K562 (cell line): Measurements from ENCODE around the gene SMARCB1. TPM values are rescaled to one million over a fixed set of nuclear protein-coding genes. Genes with fewer than 3 reads are reported as not detected.

ENCODE experiments used
- ATAC-seq: fragments of 200-7000 bp; cut with Tn5 transposase; 3 replicates; pipeline ENCODE4 v1.9.1; 2020; ENCODE audit warnings: moderate library complexity
- BruUV-seq: library from RNA; stranded (reverse); fragments of 400-500 nt; replicated peaks from 2 replicates; lab custom pipeline; 2021; lab: Mats Ljungman, UMichigan
- CTCF ChIA-PET: fragments of 300-600 bp; formaldehyde crosslinking; extraction: SDS; loops from one replicate; lab custom pipeline; 2021; ENCODE audit warnings: low intra/inter-chr PET ratio; lab: Yijun Ruan, JAX
- POLR2A ChIA-PET: fragments of 300-600, 350-650 bp; sonication (Branson Sonifier 250); formaldehyde crosslinking; extraction: SDS; loops from one replicate; lab custom pipeline; 2021; ENCODE audit warnings: antibody characterized with exemption, inconsistent platforms; lab: Yijun Ruan, JAX
- DNase-seq, 4 experiments: peaks; one replicate each; pipeline versions ENCODE4 v3.0.0 to v3.0.0-alpha.2; 2011 to 2018; ENCODE audit warnings: low spot score in 3 of 4, mixed read lengths in 3 of 4; ENCODE audit errors: extremely low read depth in 1 of 4
- FAIRE-seq: peaks from 2 replicates; lab custom pipeline; 2011; peaks lifted over from hg19 to GRCh38; lab: Jason Lieb, UNC
- H2AFZ ChIP-seq: 2 replicates; pipeline ENCODE4 v1.6.0; 2011; ENCODE audit warnings: low read depth, low read length, control low read depth, inconsistent platforms
- H3K27ac ChIP-seq: fragments of 200-600 bp; 3 replicates; pipeline ENCODE4 v1.8.0; 2011; ENCODE audit warnings: low read depth, mild to moderate bottlenecking, control low read depth, inconsistent platforms, low read length, moderate library complexity, mixed read lengths; ENCODE audit errors: extremely low read depth
- H3K27me3 ChIP-seq, 2 experiments: fragments of 300-600 bp in 1 of 2; 2 replicates in 1 of 2; 3 replicates in 1 of 2; pipeline versions ENCODE4 v1.6.0 to v1.8.0; 2011; ENCODE audit warnings: inconsistent platforms in 2 of 2, low read length in 2 of 2, mild to moderate bottlenecking in 1 of 2, mixed read lengths in 1 of 2, moderate library complexity in 1 of 2; ENCODE audit not compliant: control insufficient read depth in 2 of 2, insufficient read depth in 2 of 2
- H3K36me3 ChIP-seq: fragments of 300-600 bp; 3 replicates; pipeline ENCODE4 v1.8.0; 2011; ENCODE audit warnings: mild to moderate bottlenecking, low read length, inconsistent platforms; ENCODE audit not compliant: control insufficient read depth, insufficient read depth
- H3K4me1 ChIP-seq, 2 experiments: fragments of 200-600 bp in 1 of 2; replicated peaks in 1 of 2; 2 replicates in 1 of 2; 3 replicates in 1 of 2; pipeline versions ENCODE4 v1.5.1 to v1.8.0; 2011; ENCODE audit warnings: inconsistent platforms in 2 of 2, low read length in 2 of 2, mild to moderate bottlenecking in 1 of 2, mixed read lengths in 1 of 2, moderate library complexity in 1 of 2; ENCODE audit not compliant: control insufficient read depth in 2 of 2, insufficient read depth in 2 of 2
- H3K4me2 ChIP-seq: 2 replicates; pipeline ENCODE4 v1.6.1; 2011; ENCODE audit warnings: low read length, control low read depth, inconsistent platforms, mixed read lengths; ENCODE audit not compliant: insufficient read depth
- H3K4me3 ChIP-seq: fragments of 200-600 bp; sonication (generic), shearing (Covaris generic); 2 replicates; pipeline ENCODE4 v1.5.1; 2016; ENCODE audit warnings: control low read depth, inconsistent platforms
- H3K79me2 ChIP-seq: fragments of 200-600 bp; 3 replicates; pipeline ENCODE4 v1.8.0; 2011; ENCODE audit warnings: low read length, inconsistent platforms; ENCODE audit not compliant: control insufficient read depth, insufficient read depth
- H3K9ac ChIP-seq, 2 experiments: 2 replicates each; pipeline versions ENCODE4 v1.6.0 to v1.6.1; 2011; ENCODE audit warnings: low read depth in 2 of 2, low read length in 2 of 2, control low read depth in 1 of 2, inconsistent platforms in 1 of 2, mild to moderate bottlenecking in 1 of 2, mixed read lengths in 1 of 2; ENCODE audit not compliant: insufficient read depth in 1 of 2
- H3K9me1 ChIP-seq: one replicate; pipeline ENCODE4 v1.6.0; 2011; ENCODE audit warnings: inconsistent platforms, mild to moderate bottlenecking, low read length, moderate library complexity; ENCODE audit not compliant: control insufficient read depth, insufficient read depth
- H3K9me3 ChIP-seq: replicated peaks from 2 replicates; pipeline ENCODE4 v1.5.1; 2011; ENCODE audit warnings: low read depth, low read length, inconsistent platforms; ENCODE audit not compliant: control insufficient read depth, insufficient read depth
- H4K20me1 ChIP-seq: replicated peaks from 2 replicates; pipeline ENCODE4 v1.6.1; 2011; ENCODE audit warnings: low read length, inconsistent platforms, mixed read lengths; ENCODE audit not compliant: control insufficient read depth, insufficient read depth
- BCLAF1 ChIP-seq, 2 experiments: fragments of 450-650 bp in 1 of 2; IDR thresholded peaks; 2 replicates each; pipeline ENCODE4 v1.6.1; 2011 to 2017; ENCODE audit warnings: low read depth in 2 of 2, antibody characterized with exemption in 1 of 2, borderline replicate concordance in 1 of 2, low read length in 1 of 2, mild to moderate bottlenecking in 1 of 2, mixed read lengths in 1 of 2; ENCODE audit not compliant: control insufficient read depth in 1 of 2
- BRD4 ChIP-seq: fragments of 200-600 bp; sonication (generic); IDR thresholded peaks from 2 replicates; pipeline ENCODE4 v1.6.1; 2017; ENCODE audit warnings: inconsistent platforms
- CEBPZ ChIP-seq: fragments of 150-350 bp; IDR thresholded peaks from 2 replicates; pipeline ENCODE4 v1.6.1; 2014; ENCODE audit warnings: low read depth, mild to moderate bottlenecking, low read length, borderline replicate concordance
- FOXA3 ChIP-seq, 2 experiments: fragments of 450-650 bp in 1 of 2; sonication (generic) in 1 of 2; formaldehyde crosslinking; IDR thresholded peaks in 1 of 2; conservative IDR thresholded peaks in 1 of 2; 2 replicates each; pipeline versions ENCODE4 v1.4.0 to v1.8.0; 2020 to 2022; ENCODE audit warnings: mild to moderate bottlenecking in 2 of 2, missing genetic modification reagents in 1 of 2
- HBP1 ChIP-seq: fragments of 450-650 bp; formaldehyde crosslinking; IDR thresholded peaks from 2 replicates; pipeline ENCODE4 v1.4.0; 2022; ENCODE audit warnings: missing genetic modification characterization
- NR2C1 ChIP-seq, 2 experiments: fragments of 450-650 bp; IDR thresholded peaks; 2 replicates each; pipeline ENCODE4 v1.6.1; 2017; ENCODE audit warnings: mild to moderate bottlenecking in 2 of 2, antibody characterized with exemption in 1 of 2, inconsistent platforms in 1 of 2, missing compliant biosample characterization in 1 of 2, missing genetic modification characterization in 1 of 2
- WGBS: fragments of 100-300 bp; shearing (Covaris generic); methylation state at CpG from one replicate; pipeline ENCODE4 v1.1.6; 2016; ENCODE audit warnings: low coverage, mixed read lengths; ENCODE audit not compliant: insufficient coverage; ENCODE audit errors: missing lambda C conversion rate; 5-methylcytosine and 5-hydroxymethylcytosine counted together
- in situ Hi-C: fragments of 300-500 bp; cut with MboI; formaldehyde crosslinking; loops from 4 replicates; pipeline ENCODE4 v1.15.0; 2018; ENCODE audit warnings: inconsistent platforms, mixed read lengths
- intact Hi-C: fragments of 100-400 bp; cut with micrococcal nuclease; formaldehyde crosslinking; loops from 2 replicates; pipeline ENCODE4 v1.14.2; 2022
- polyA plus RNA-seq, 8 experiments: library from polyadenylated mRNA; depleted of rRNA in 4 of 8; stranded (reverse) in 5 of 8; unstranded in 3 of 8; fragments of >200 nt; fragmentation: Nextera tagmentation in 2 of 8; fragmentation: Illumina TruSeq in 1 of 8; extraction: Ambion mirVana in 2 of 8; extraction: Trizol in 1 of 8; gene quantifications; 2 replicates each; pipeline versions ENCODE4 v1.2.1 to v1.2.3, GENCODE V29; 2011 to 2014; ENCODE audit warnings: inconsistent platforms in 1 of 8, missing spikeins in 1 of 8
- total RNA-seq, 7 experiments: library from RNA; depleted of rRNA in 6 of 7; stranded (reverse); fragments of >200 nt in 6 of 7; fragmentation: Illumina TruSeq in 2 of 7; extraction: Trizol in 2 of 7; gene quantifications; 2 replicates each; pipeline versions ENCODE4 v1.2.1 to v1.2.3, GENCODE V29; 2011 to 2021; ENCODE audit warnings: low replicate concordance in 1 of 7

The SMARCB1 gene
- total and polyA plus RNA-seq, 9 of the 15 experiments (the other 6 are each of a cell fraction or from before 2014, with no cell fraction given) = 1.2 to 113 (median 65.4) TPM

GRCh38 chr22:23829845-23830372 is 43.1 kb downstream of the SMARCB1 start:
- no peak overlapping the region for H3K9ac ChIP-seq

More at GRCh38 chr22:23829845-23830372, 43.1 kb downstream of the SMARCB1 start:
- no peak for FAIRE-seq
- peaks cover 0 to 4% of the 10 kb centered on the region in 2 experiments; a peak in 2 of 5 replicates for H3K4me1 ChIP-seq
- no peak overlapping the region for H3K4me2 ChIP-seq
- no peak overlapping the region for H2AFZ ChIP-seq
- no peak for TF ChIP-seq BRD4
- TF ChIP-seq NR2C1 (IDR thresholded peaks at IDR 0.05) = no peak
- TF ChIP-seq NR2C1 (tag; IDR thresholded peaks at IDR 0.05) = no peak
- no peak for TF ChIP-seq BCLAF1 (IDR thresholded peaks at IDR 0.05; ENCODE audit: borderline replicate concordance in 1 of 2, control insufficient read depth in 1 of 2, low read depth in 2 of 2, low read length in 1 of 2)
- TF ChIP-seq HBP1 = no peak
- TF ChIP-seq FOXA3 (CRISPR knock-in tag; conservative IDR thresholded peaks at IDR 0.05 in 1 of 2, IDR thresholded peaks at IDR 0.05 in 1 of 2) = no peak
- no peak for TF ChIP-seq CEBPZ
- TF ChIP-seq, all 486 proteins: peak for 0
- H3K27ac ChIP-seq = no peak overlapping the region
- H3K27me3 ChIP-seq = no peaks in the 10 kb centered on the region
- H3K9me1 ChIP-seq = no peaks in the 10 kb centered on the region
- H3K9me3 ChIP-seq = no peaks in the 10 kb centered on the region
- no peaks in the 10 kb centered on the region for H3K79me2 ChIP-seq
- no peak overlapping the region for H3K4me3 ChIP-seq
- BruUV-seq = no TSS peak
- H4K20me1 ChIP-seq = no peaks in the 10 kb centered on the region
- WGBS = 89% methylated on average over 5 of the region's 7 CpGs
- no peak for DNase-seq
- intact Hi-C loops (no loop called here), in situ Hi-C loops (no loop called here)
- POLR2A ChIA-PET = interaction anchor here (0.8 kb wide), 1 partner anchor 41 kb away, joined by 4 read pairs; no protein-coding TSS in a partner anchor
- ATAC-seq = no peak
- CTCF ChIA-PET = no interaction called here
- H3K36me3 ChIP-seq = peaks cover 61% of the 10 kb centered on the region; the same call in 2 of the 3 replicates
